MM.1S (cell line): Measurements from ENCODE around the gene FSHB.

Experiments used
- DNase-seq: peaks from one replicate; pipeline ENCODE4 v3.0.0-alpha.2; 2015
- H2AFZ ChIP-seq: fragments of 300-600 bp; sonication (generic); 2 replicates; pipeline ENCODE4 v1.6.0; 2016; ENCODE audit warnings: antibody characterized with exemption, low read length
- H3F3A ChIP-seq: fragments of 300-600 bp; sonication (generic); 2 replicates; pipeline ENCODE4 v1.6.1; 2016; ENCODE audit warnings: mild to moderate bottlenecking, antibody characterized with exemption, low read length, moderate library complexity, mixed read lengths; ENCODE audit not compliant: insufficient read depth
- H3K27ac ChIP-seq: fragments of 300-600 bp; sonication (generic); 2 replicates; pipeline ENCODE4 v1.5.1; 2016; ENCODE audit warnings: mild to moderate bottlenecking, low read length
- H3K27me3 ChIP-seq: fragments of 300-600 bp; sonication (generic); replicated peaks from 2 replicates; pipeline ENCODE4 v1.6.0; 2016; ENCODE audit warnings: low read length; ENCODE audit not compliant: insufficient read depth
- H3K36me3 ChIP-seq: fragments of 300-600 bp; sonication (generic); replicated peaks from 2 replicates; pipeline ENCODE4 v1.6.1; 2016; ENCODE audit warnings: mild to moderate bottlenecking, low read length, mixed read lengths; ENCODE audit not compliant: insufficient read depth
- H3K4me1 ChIP-seq: fragments of 300-600 bp; sonication (generic); 2 replicates; pipeline ENCODE4 v1.6.1; 2016; ENCODE audit warnings: low read length, mixed read lengths
- H3K4me2 ChIP-seq: fragments of 300-600 bp; sonication (generic); 2 replicates; pipeline ENCODE4 v1.6.0; 2016; ENCODE audit warnings: low read depth, low read length
- H3K4me3 ChIP-seq: fragments of 300-600 bp; sonication (generic); 2 replicates; pipeline ENCODE4 v1.5.1; 2016; ENCODE audit warnings: low read length, mixed read lengths
- H3K79me2 ChIP-seq: fragments of 300-600 bp; sonication (generic); 2 replicates; pipeline ENCODE4 v1.6.1; 2016; ENCODE audit warnings: mixed run types, low read length, mixed read lengths
- H3K9ac ChIP-seq: fragments of 300-600 bp; sonication (generic); 2 replicates; pipeline ENCODE4 v1.6.1; 2016; ENCODE audit warnings: low read length, mixed read lengths
- H3K9me2 ChIP-seq: fragments of 300-600 bp; sonication (generic); replicated peaks from 2 replicates; pipeline ENCODE4 v1.6.1; 2016; ENCODE audit warnings: mild to moderate bottlenecking, low read length, mixed read lengths; ENCODE audit not compliant: insufficient read depth
- H3K9me3 ChIP-seq: fragments of 300-600 bp; sonication (generic); replicated peaks from 2 replicates; pipeline ENCODE4 v1.6.1; 2016; ENCODE audit warnings: mild to moderate bottlenecking, low read length, mixed read lengths; ENCODE audit not compliant: insufficient read depth
- H4K20me1 ChIP-seq: fragments of 300-600 bp; sonication (generic); 2 replicates; pipeline ENCODE4 v1.6.1; 2016; ENCODE audit warnings: mild to moderate bottlenecking, low read length, moderate library complexity, mixed read lengths; ENCODE audit not compliant: insufficient read depth
- CTCF ChIP-seq: fragments of 300-600 bp; sonication (generic); IDR thresholded peaks from 2 replicates; pipeline ENCODE4 v1.5.1; 2016; ENCODE audit warnings: antibody characterized with exemption, low read length, mixed read lengths
- EZH2 ChIP-seq: fragments of 300-600 bp; sonication (generic); optimal IDR thresholded peaks from 2 replicates; pipeline ENCODE3; 2017; ENCODE audit warnings: low read depth, mild to moderate bottlenecking, antibody characterized with exemption, low read length, mixed read lengths
- EZH2phosphoT487 ChIP-seq: fragments of 300-600 bp; sonication (generic); IDR thresholded peaks from 2 replicates; pipeline ENCODE4 v1.6.1; 2018; ENCODE audit warnings: antibody characterized with exemption, low read length

The FSHB gene

GRCh38 chr11:30230714-30231113 is at the start of gene FSHB:
FSHB (plus strand) TSS chr11:30231014; CDS start chr11:30231903, 889 bp downstream.
- H2AFZ ChIP-seq, result no peak within 1 kb of the TSS
- no peak for TF ChIP-seq EZH2phosphoT487
- TF ChIP-seq CTCF, result no peak
- TF ChIP-seq EZH2, result no peak
- no peak within 1 kb of the TSS for H3K4me3 ChIP-seq
- no peaks in the 10 kb centered on the region for H3K27me3 ChIP-seq
- DNase-seq, result no peak
- H3F3A ChIP-seq, result no peaks in the 10 kb centered on the region
- H3K4me2 ChIP-seq, result no peak within 1 kb of the TSS
- H3K4me1 ChIP-seq, result no peaks in the 10 kb centered on the region
- H4K20me1 ChIP-seq, result no peaks in the 10 kb centered on the region
- H3K79me2 ChIP-seq, result no peaks in the 10 kb centered on the region
- H3K9me3 ChIP-seq, result no peaks in the 10 kb centered on the region
- no peaks in the 10 kb centered on the region for H3K9me2 ChIP-seq
- no peak within 1 kb of the TSS for H3K27ac ChIP-seq
- H3K36me3 ChIP-seq, result no peaks in the 10 kb centered on the region
- H3K9ac ChIP-seq, result no peak within 1 kb of the TSS

- H3K4me1 ChIP-seq, result no peaks in the 10 kb centered on the region
- H3K9me3 ChIP-seq, result no peaks in the 10 kb centered on the region
- no peaks in the 10 kb centered on the region for H4K20me1 ChIP-seq
- DNase-seq, result no peak
- H3K4me3 ChIP-seq, result no peak overlapping the region
- no peaks in the 10 kb centered on the region for H3K36me3 ChIP-seq
- H3F3A ChIP-seq, result no peaks in the 10 kb centered on the region
- no peak overlapping the region for H3K9ac ChIP-seq
- TF ChIP-seq CTCF (no peak), EZH2 (no peak), EZH2phosphoT487 (no peak)
- H3K4me2 ChIP-seq, result no peak overlapping the region
- H3K27me3 ChIP-seq, result no peaks in the 10 kb centered on the region
- no peaks in the 10 kb centered on the region for H3K9me2 ChIP-seq
- no peak overlapping the region for H2AFZ ChIP-seq
- H3K79me2 ChIP-seq, result no peaks in the 10 kb centered on the region
- H3K27ac ChIP-seq, result no peak overlapping the region
Measured at GRCh38 chr11:30186748-30187147, 44.1 kb upstream of the FSHB start.

GRCh38 chr11:30192620-30193019 is 38.2 kb upstream of the FSHB start:
- H3K27ac ChIP-seq, result no peak overlapping the region
- H3K36me3 ChIP-seq, result no peaks in the 10 kb centered on the region
- no peaks in the 10 kb centered on the region for H3K79me2 ChIP-seq
- H3K27me3 ChIP-seq, result no peaks in the 10 kb centered on the region
- no peak overlapping the region for H3K9ac ChIP-seq
- no peaks in the 10 kb centered on the region for H3K9me2 ChIP-seq
- H3F3A ChIP-seq, result no peaks in the 10 kb centered on the region
- no peaks in the 10 kb centered on the region for H3K4me1 ChIP-seq
- H3K4me3 ChIP-seq, result no peak overlapping the region
- no peak for DNase-seq
- no peak overlapping the region for H2AFZ ChIP-seq
- H3K9me3 ChIP-seq, result no peaks in the 10 kb centered on the region
- no peaks in the 10 kb centered on the region for H4K20me1 ChIP-seq
- TF ChIP-seq CTCF (no peak), EZH2phosphoT487 (no peak), EZH2 (no peak)
- no peak overlapping the region for H3K4me2 ChIP-seq
